ENCODE results near the gene TCEAL9.

DNA sequence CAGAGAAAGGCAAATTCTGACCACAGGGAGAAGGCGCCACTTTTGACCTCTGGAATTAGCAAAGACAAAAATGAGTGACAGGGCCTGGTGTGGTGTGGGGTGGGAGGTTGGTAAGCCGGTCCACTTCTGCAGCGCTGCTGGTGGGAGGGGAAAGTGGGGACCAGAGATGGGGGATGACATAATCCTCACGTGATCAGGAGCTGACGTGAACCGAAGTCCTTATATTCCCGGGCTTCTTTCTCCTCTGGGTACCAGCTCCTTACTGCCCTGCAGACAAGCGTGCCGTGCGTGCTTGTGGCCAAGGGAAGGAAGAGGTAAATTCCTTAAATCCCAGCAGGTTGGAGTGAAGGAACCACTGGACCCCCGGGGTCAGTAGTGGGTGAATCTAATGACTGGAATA, 26.3 kb upstream of the TCEAL9 start, which contains the start of gene TCEAL7:
- TF ChIP-seq, protein P1, sequence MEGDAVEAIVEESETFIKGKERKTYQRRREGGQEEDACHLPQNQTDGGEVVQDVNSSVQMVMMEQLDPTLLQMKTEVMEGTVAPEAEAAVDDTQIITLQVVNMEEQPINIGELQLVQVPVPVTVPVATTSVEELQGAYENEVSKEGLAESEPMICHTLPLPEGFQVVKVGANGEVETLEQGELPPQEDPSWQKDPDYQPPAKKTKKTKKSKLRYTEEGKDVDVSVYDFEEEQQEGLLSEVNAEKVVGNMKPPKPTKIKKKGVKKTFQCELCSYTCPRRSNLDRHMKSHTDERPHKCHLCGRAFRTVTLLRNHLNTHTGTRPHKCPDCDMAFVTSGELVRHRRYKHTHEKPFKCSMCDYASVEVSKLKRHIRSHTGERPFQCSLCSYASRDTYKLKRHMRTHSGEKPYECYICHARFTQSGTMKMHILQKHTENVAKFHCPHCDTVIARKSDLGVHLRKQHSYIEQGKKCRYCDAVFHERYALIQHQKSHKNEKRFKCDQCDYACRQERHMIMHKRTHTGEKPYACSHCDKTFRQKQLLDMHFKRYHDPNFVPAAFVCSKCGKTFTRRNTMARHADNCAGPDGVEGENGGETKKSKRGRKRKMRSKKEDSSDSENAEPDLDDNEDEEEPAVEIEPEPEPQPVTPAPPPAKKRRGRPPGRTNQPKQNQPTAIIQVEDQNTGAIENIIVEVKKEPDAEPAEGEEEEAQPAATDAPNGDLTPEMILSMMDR (IDR thresholded peaks at IDR 0.05) = no peak
- TF ChIP-seq EP300 (IDR thresholded peaks at IDR 0.05) = no peak
- TF ChIP-seq POLR2A (IDR thresholded peaks at IDR 0.05) = no peak
- TF ChIP-seq POLR2AphosphoS5 (IDR thresholded peaks at IDR 0.05) = no peak

Data from gastroesophageal sphincter (tissue), 3 donors.